Endothelial cell of hepatic sinusoid (primary cell): ENCODE results near the gene TTYH1.

Experiments used
- in situ Hi-C: cut with HindIII; loops from 2 replicates; pipeline ENCODE4 v1.10.0; 2017; ENCODE audit warnings: low sequenced_read_pairs

The TTYH1 gene

GRCh38 chr19:54421521-54421920, 6.3 kb downstream of the TTYH1 start:
- in situ Hi-C loops = no loop called here

GRCh38 chr19:54422136-54422535, 6.9 kb downstream of the TTYH1 start:
- in situ Hi-C loops = no loop called here

- in situ Hi-C loops = no loop called here
These were observed 8.9 kb downstream of the TTYH1 start for GRCh38 chr19:54424201-54424600.

GRCh38 chr19:54424660-54425381, 9.6 kb downstream of the TTYH1 start:
- in situ Hi-C loops = no loop called here

- in situ Hi-C loops = no loop called here
These were observed 10.1 kb downstream of the TTYH1 start for GRCh38 chr19:54425382-54425723.

GRCh38 chr19:54426291-54426931, 11.1 kb downstream of the TTYH1 start:
- in situ Hi-C loops = no loop called here

GRCh38 chr19:54427586-54427985, 12.3 kb downstream of the TTYH1 start:
- in situ Hi-C loops = no loop called here

- in situ Hi-C loops = no loop called here
These were observed 13.3 kb downstream of the TTYH1 start for GRCh38 chr19:54428323-54429175.

- in situ Hi-C loops = no loop called here
These were observed 13.9 kb downstream of the TTYH1 start for GRCh38 chr19:54429176-54429495.

GRCh38 chr19:54429545-54430227, 14.4 kb downstream of the TTYH1 start:
- in situ Hi-C loops = no loop called here

- in situ Hi-C loops = no loop called here
These were observed 15.3 kb downstream of the TTYH1 start for GRCh38 chr19:54430306-54431254.

GRCh38 chr19:54431255-54431838, 16.1 kb downstream of the TTYH1 start:
- in situ Hi-C loops = no loop called here

GRCh38 chr19:54432144-54432738, 17.0 kb downstream of the TTYH1 start:
- in situ Hi-C loops = no loop called here

- in situ Hi-C loops = no loop called here
These were observed 18.4 kb downstream of the TTYH1 start for GRCh38 chr19:54433697-54434096.

- in situ Hi-C loops = no loop called here
These were observed 19.0 kb downstream of the TTYH1 start for GRCh38 chr19:54434112-54434872.

- in situ Hi-C loops = no loop called here
These were observed 19.6 kb downstream of the TTYH1 start for GRCh38 chr19:54434873-54435214.

- in situ Hi-C loops = no loop called here
These were observed 20.3 kb downstream of the TTYH1 start for GRCh38 chr19:54435551-54436016.

GRCh38 chr19:54436031-54436523, 20.8 kb downstream of the TTYH1 start:
- in situ Hi-C loops = no loop called here
